Measurements from ENCODE around the gene B4GALNT3.

- no peak for TF ChIP-seq POLR2A (IDR thresholded peaks at IDR 0.05; ENCODE audit: low read depth, low read length)
- TF ChIP-seq TAF1 (IDR thresholded peaks at IDR 0.05; ENCODE audit: low read depth, low read length), result no peak
- no peak for TF ChIP-seq POLR2AphosphoS5 (IDR thresholded peaks at IDR 0.05; ENCODE audit: low read depth, low read length)
- no peak for TF ChIP-seq SPI1 (IDR thresholded peaks at IDR 0.05; ENCODE audit: low read depth, low read length)
- no peak for TF ChIP-seq POU2F2 (IDR thresholded peaks at IDR 0.05; ENCODE audit: low read depth, low read length)
- no peak for TF ChIP-seq PAX5 (IDR thresholded peaks at IDR 0.05; ENCODE audit: insufficient read depth, low read length, severe bottlenecking)
These were observed 53.2 kb downstream of the B4GALNT3 start for GRCh38 chr12:512933-513332.
